HepG2 (cell line): ENCODE measurements around the gene SGIP1. TPM values are rescaled to one million over a fixed set of nuclear protein-coding genes. Genes with fewer than 3 reads are reported as not detected.

Experiments
- ATAC-seq: fragments of 200-7000 bp; cut with Tn5 transposase; 3 replicates; pipeline ENCODE4 v1.9.1; 2020; ENCODE audit warnings: mild to moderate bottlenecking, moderate library complexity
- BruUV-seq: library from RNA; stranded (reverse); fragments of 400-500 nt; replicated peaks from 2 replicates; lab custom pipeline; 2021; lab: Mats Ljungman, UMichigan
- CTCF ChIA-PET: fragments of 300-600 bp; formaldehyde crosslinking; extraction: SDS; loops from one replicate; lab custom pipeline; 2021; ENCODE audit warnings: low total read pairs, inconsistent platforms, low intra/inter-chr PET ratio; lab: Yijun Ruan, JAX
- POLR2A ChIA-PET: fragments of 350-600 bp; sonication (Branson Sonifier 250); formaldehyde crosslinking; loops from one replicate; lab custom pipeline; 2020; ENCODE audit warnings: antibody characterized with exemption, inconsistent platforms; lab: Yijun Ruan, JAX
- DNase-seq: peaks from one replicate; pipeline ENCODE4 v3.0.0-alpha.2; 2015; ENCODE audit warnings: low spot score
- FAIRE-seq: peaks from 3 replicates; lab custom pipeline; 2011; peaks lifted over from hg19 to GRCh38; lab: Jason Lieb, UNC
- H2AFZ ChIP-seq: one replicate; pipeline ENCODE4 v1.6.1; 2011; ENCODE audit warnings: low read length, inconsistent platforms
- H3K27ac ChIP-seq: fragments of 300-600 bp; 3 replicates; pipeline ENCODE4 v1.8.0; 2011; ENCODE audit warnings: mixed run types, mild to moderate bottlenecking, mixed read lengths, low read length, inconsistent platforms; ENCODE audit not compliant: insufficient read depth; ENCODE audit errors: extremely low read length
- H3K27me3 ChIP-seq, 2 experiments: fragments of 200-600 bp in 1 of 2; 2 replicates in 1 of 2; 3 replicates in 1 of 2; pipeline versions ENCODE4 v1.6.0 to v1.8.0; 2011; ENCODE audit warnings: low read length in 2 of 2, mild to moderate bottlenecking in 2 of 2, moderate library complexity in 2 of 2, inconsistent platforms in 1 of 2; ENCODE audit not compliant: insufficient read depth in 2 of 2, control insufficient read depth in 1 of 2
- H3K36me3 ChIP-seq, 2 experiments: fragments of 200-600 bp in 1 of 2; replicated peaks in 1 of 2; 2 replicates in 1 of 2; 3 replicates in 1 of 2; pipeline versions ENCODE4 v1.5.1 to v1.8.0; 2011; ENCODE audit warnings: low read length in 2 of 2, inconsistent platforms in 1 of 2; ENCODE audit not compliant: insufficient read depth in 2 of 2, control insufficient read depth in 1 of 2
- H3K4me1 ChIP-seq: 2 replicates; pipeline ENCODE4 v1.5.1; 2012; ENCODE audit warnings: low read length, inconsistent platforms; ENCODE audit not compliant: insufficient read depth
- H3K4me2 ChIP-seq: 2 replicates; pipeline ENCODE4 v1.6.0; 2011; ENCODE audit warnings: low read depth, low read length, inconsistent platforms
- H3K4me3 ChIP-seq, 3 experiments: fragments of 200-600 bp in 1 of 3; sonication (generic), shearing (Covaris generic) in 1 of 3; replicated peaks in 1 of 3; 2 replicates each; pipeline ENCODE4 v1.5.1; 2011 to 2016; ENCODE audit warnings: low read length in 3 of 3, inconsistent platforms in 2 of 3, low read depth in 2 of 3, mild to moderate bottlenecking in 2 of 3, control low read depth in 1 of 3, mixed read lengths in 1 of 3; ENCODE audit not compliant: insufficient read depth in 1 of 3
- H3K79me2 ChIP-seq: one replicate; pipeline ENCODE4 v1.6.1; 2011; ENCODE audit warnings: low read length, inconsistent platforms; ENCODE audit not compliant: insufficient read depth
- H3K9ac ChIP-seq: 2 replicates; pipeline ENCODE4 v1.6.0; 2011; ENCODE audit warnings: mild to moderate bottlenecking, low read depth, low read length, inconsistent platforms; ENCODE audit not compliant: insufficient read depth
- H3K9me3 ChIP-seq: 2 replicates; pipeline ENCODE4 v1.5.1; 2012; ENCODE audit warnings: mild to moderate bottlenecking, low read length
- H4K20me1 ChIP-seq: 2 replicates; pipeline ENCODE4 v1.6.0; 2011; ENCODE audit warnings: inconsistent platforms, mild to moderate bottlenecking, low read length, moderate library complexity; ENCODE audit not compliant: insufficient read depth
- ESRRA ChIP-seq: sonication (generic); formaldehyde crosslinking; IDR thresholded peaks from 2 replicates; pipeline ENCODE4 v1.5.1; 2020; ENCODE audit warnings: mild to moderate bottlenecking, low read depth, missing genetic modification reagents
- HMG20B ChIP-seq: conservative IDR thresholded peaks from 2 replicates; pipeline ENCODE4 v1.6.1; 2016; ENCODE audit warnings: missing genetic modification reagents, missing compliant biosample characterization
- KAT7 ChIP-seq: IDR thresholded peaks from 2 replicates; pipeline ENCODE4 v1.6.1; 2018; ENCODE audit warnings: borderline replicate concordance, missing compliant biosample characterization
- KDM6A ChIP-seq: IDR thresholded peaks from 2 replicates; pipeline ENCODE4 v1.6.1; 2016; ENCODE audit warnings: low read depth
- MAFK ChIP-seq, 2 experiments: IDR thresholded peaks in 1 of 2; conservative IDR thresholded peaks in 1 of 2; 2 replicates each; pipeline ENCODE4 v1.6.1; 2011; ENCODE audit warnings: improper control_type of control experiment in 2 of 2, low read length in 2 of 2
- MIXL1 ChIP-seq: IDR thresholded peaks from 2 replicates; pipeline ENCODE4 v1.6.1; 2016
- MTA3 ChIP-seq: sonication (generic); formaldehyde crosslinking; IDR thresholded peaks from 2 replicates; pipeline ENCODE4 v1.4.0; 2020; ENCODE audit warnings: missing genetic modification reagents
- ZMYM2 ChIP-seq: sonication (generic); formaldehyde crosslinking; IDR thresholded peaks from 2 replicates; pipeline ENCODE4 v1.8.0; 2022; ENCODE audit warnings: mild to moderate bottlenecking, missing genetic modification reagents
- ZNF362 ChIP-seq: sonication (generic); formaldehyde crosslinking; IDR thresholded peaks from 2 replicates; pipeline ENCODE4 v1.4.0; 2020; ENCODE audit warnings: missing genetic modification reagents, mild to moderate bottlenecking, borderline replicate concordance
- ZNF605 ChIP-seq: sonication (generic); formaldehyde crosslinking; IDR thresholded peaks from 2 replicates; pipeline ENCODE4 v1.8.0; 2022; ENCODE audit warnings: mild to moderate bottlenecking, missing genetic modification reagents
- ZNF747 ChIP-seq: sonication (generic); formaldehyde crosslinking; IDR thresholded peaks from 2 replicates; pipeline ENCODE4 v1.8.1; 2023; ENCODE audit warnings: missing genetic modification reagents, mild to moderate bottlenecking, borderline replicate concordance
- WGBS: methylation state at CpG from one replicate; pipeline ENCODE4 v1.1.6; 2017; ENCODE audit warnings: low lambda C conversion rate; 5-methylcytosine and 5-hydroxymethylcytosine counted together
- in situ Hi-C: cut with HindIII; loops from 2 replicates; pipeline ENCODE4 v1.10.0; 2017; ENCODE audit warnings: low pct_unique_long_range_greater_than_20kb; ENCODE audit not compliant: extremely low pct_ligation_motif_present
- intact Hi-C: fragments of 100-400 bp; cut with micrococcal nuclease; formaldehyde crosslinking; loops from one replicate; pipeline ENCODE4 v1.10.0; 2022; ENCODE audit not compliant: unreplicated experiment
- polyA plus RNA-seq, 8 experiments: library from polyadenylated mRNA; depleted of rRNA in 3 of 8; stranded (reverse) in 7 of 8; unstranded in 1 of 8; fragments of >200 nt; fragmentation: Illumina TruSeq in 4 of 8; extraction: Trizol in 4 of 8; gene quantifications; 2 replicates each; pipeline versions ENCODE4 v1.2.1 to v1.2.3, GENCODE V29; 2011 to 2016; ENCODE audit warnings: low read depth in 4 of 8, missing spikeins in 1 of 8, mixed read lengths in 1 of 8; ENCODE audit not compliant: insufficient read depth in 1 of 8
- total RNA-seq, 5 experiments: library from RNA; depleted of rRNA; stranded (reverse); fragments of >200 nt; fragmentation: Illumina TruSeq; extraction: Trizol; gene quantifications; 2 replicates each; pipeline ENCODE4 v1.2.3, GENCODE V29; 2016; ENCODE audit warnings: low read depth in 1 of 5

Gene SGIP1
- total and polyA plus RNA-seq, 2 of the 13 experiments (the other 11 are each of a cell fraction or from before 2014, with no cell fraction given): not detected

GRCh38 chr1:66752671-66753371 lies 218.9 kb downstream of the SGIP1 start:
- H4K20me1 ChIP-seq: no peaks in the 10 kb centered on the region
- BruUV-seq: no TSS peak
- ATAC-seq (no peak), FAIRE-seq (no peak), DNase-seq (no peak)
- TF ChIP-seq ZNF605 (CRISPR knock-in tag) (no peak), KAT7 (no peak), ZMYM2 (CRISPR knock-in tag) (no peak), MTA3 (no peak), ESRRA (CRISPR knock-in tag) (no peak), MAFK (conservative IDR thresholded peaks at IDR 0.05 in 1 of 2, IDR thresholded peaks at IDR 0.05 in 1 of 2; ENCODE audit: low read length in 2 of 2) (no peak), HMG20B (CRISPR knock-in tag) (no peak), ZNF362 (CRISPR knock-in tag) (no peak), KDM6A (CRISPR knock-in tag) (no peak), ZNF747 (CRISPR knock-in tag) (no peak), MIXL1 (CRISPR knock-in tag) (no peak)
- H3K9ac ChIP-seq: no peak overlapping the region
- no peak overlapping the region for H2AFZ ChIP-seq
- no peaks in the 10 kb centered on the region for H3K4me1 ChIP-seq
- no peaks in the 10 kb centered on the region for H3K9me3 ChIP-seq
- H3K4me3 ChIP-seq: no peak overlapping the region
- no peak overlapping the region for H3K4me2 ChIP-seq
- peaks cover 0 to 4% of the 10 kb centered on the region in 2 experiments; a peak in 1 of 5 replicates for H3K27me3 ChIP-seq
- H3K36me3 ChIP-seq: no peaks in the 10 kb centered on the region
- 38% methylated on average over 18 of the region's 18 CpGs for WGBS
- in situ Hi-C loops: no loop called here
- intact Hi-C loops: no loop called here
- CTCF ChIA-PET: no interaction called here
- no peaks in the 10 kb centered on the region for H3K79me2 ChIP-seq
- POLR2A ChIA-PET: no interaction called here
- no peak overlapping the region for H3K27ac ChIP-seq
